H9 (cell line): ENCODE results near the gene GSE1. TPM values are rescaled to one million over a fixed set of nuclear protein-coding genes. Genes with fewer than 3 reads are reported as not detected.

ENCODE experiments used
- DNase-seq: peaks from one replicate; pipeline ENCODE4 v3.0.0-alpha.2; 2017
- H2AFZ ChIP-seq: one replicate; pipeline ENCODE4 v1.6.1; 2013; ENCODE audit warnings: mild to moderate bottlenecking, low read length, control low read depth, moderate library complexity
- H2AK5ac ChIP-seq: 2 replicates; pipeline ENCODE4 v1.6.1; 2013; ENCODE audit warnings: low read length, control low read depth, mixed read lengths; ENCODE audit not compliant: insufficient read length
- H2BK120ac ChIP-seq: one replicate; pipeline ENCODE4 v1.6.1; 2013; ENCODE audit warnings: low read depth, mild to moderate bottlenecking, low read length, control low read depth, inconsistent platforms; ENCODE audit not compliant: poor library complexity, severe bottlenecking
- H2BK12ac ChIP-seq: 2 replicates; pipeline ENCODE4 v1.6.1; 2013; ENCODE audit warnings: low read length, control low read depth, mixed read lengths, low read depth; ENCODE audit not compliant: insufficient read length
- H2BK15ac ChIP-seq: 2 replicates; pipeline ENCODE4 v1.6.1; 2013; ENCODE audit warnings: low read depth, low read length, control low read depth
- H2BK20ac ChIP-seq: one replicate; pipeline ENCODE4 v1.6.1; 2013; ENCODE audit warnings: low read depth, mild to moderate bottlenecking, low read length, control low read depth, inconsistent platforms; ENCODE audit not compliant: poor library complexity, severe bottlenecking
- H2BK5ac ChIP-seq: 2 replicates; pipeline ENCODE4 v1.6.1; 2013; ENCODE audit warnings: low read length, control low read depth, mixed read lengths; ENCODE audit not compliant: insufficient read length
- H3K14ac ChIP-seq: 2 replicates; pipeline ENCODE4 v1.6.1; 2013; ENCODE audit warnings: low read length, control low read depth; ENCODE audit not compliant: insufficient read depth
- H3K18ac ChIP-seq: 2 replicates; pipeline ENCODE4 v1.6.1; 2013; ENCODE audit warnings: low read depth, mild to moderate bottlenecking, mixed read lengths, low read length, control low read depth; ENCODE audit not compliant: insufficient read length
- H3K23ac ChIP-seq: 2 replicates; pipeline ENCODE4 v1.6.1; 2013; ENCODE audit warnings: low read length, control low read depth, mixed read lengths, low read depth; ENCODE audit not compliant: insufficient read length
- H3K23me2 ChIP-seq: 2 replicates; pipeline ENCODE4 v1.6.1; 2013; ENCODE audit warnings: low read depth, mild to moderate bottlenecking, mixed read lengths, low read length, control low read depth; ENCODE audit not compliant: insufficient read length, poor library complexity, severe bottlenecking
- H3K27ac ChIP-seq: 2 replicates; pipeline ENCODE4 v1.5.1; 2013; ENCODE audit warnings: low read length, control low read depth, mixed read lengths, low read depth; ENCODE audit not compliant: insufficient read length
- H3K27me3 ChIP-seq: 2 replicates; pipeline ENCODE4 v1.6.1; 2013; ENCODE audit warnings: low read length, control low read depth, inconsistent platforms; ENCODE audit not compliant: insufficient read depth
- H3K4ac ChIP-seq: 2 replicates; pipeline ENCODE4 v1.6.1; 2013; ENCODE audit warnings: low read depth, mild to moderate bottlenecking, control low read depth, inconsistent platforms, low read length, moderate library complexity
- H3K4me1 ChIP-seq: 2 replicates; pipeline ENCODE4 v1.6.1; 2013; ENCODE audit warnings: low read length, control low read depth, inconsistent platforms; ENCODE audit not compliant: insufficient read depth
- H3K4me2 ChIP-seq: 2 replicates; pipeline ENCODE4 v1.6.1; 2013; ENCODE audit warnings: low read length, control low read depth, mixed read lengths; ENCODE audit not compliant: insufficient read length, insufficient read depth
- H3K56ac ChIP-seq: 2 replicates; pipeline ENCODE4 v1.6.1; 2013; ENCODE audit warnings: low read depth, mild to moderate bottlenecking, mixed read lengths, low read length, control low read depth; ENCODE audit not compliant: insufficient read length
- H3K79me1 ChIP-seq: 2 replicates; pipeline ENCODE4 v1.6.1; 2013; ENCODE audit warnings: low read depth, mild to moderate bottlenecking, moderate library complexity, low read length, control low read depth, inconsistent platforms; ENCODE audit not compliant: insufficient read depth, poor library complexity, severe bottlenecking
- H3K79me2 ChIP-seq: 2 replicates; pipeline ENCODE4 v1.6.1; 2013; ENCODE audit warnings: low read length, control low read depth, inconsistent platforms; ENCODE audit not compliant: insufficient read depth
- H3K9ac ChIP-seq: 2 replicates; pipeline ENCODE4 v1.6.1; 2013; ENCODE audit warnings: low read length, control low read depth, mixed read lengths; ENCODE audit not compliant: insufficient read length; ENCODE audit errors: extremely low read depth
- H3K9me3 ChIP-seq: one replicate; pipeline ENCODE4 v1.6.1; 2013; ENCODE audit warnings: low read depth, low read length, inconsistent platforms; ENCODE audit not compliant: control insufficient read depth
- H3T11ph ChIP-seq: one replicate; pipeline ENCODE4 v1.6.1; 2013; ENCODE audit warnings: mild to moderate bottlenecking, low read length, control low read depth, inconsistent platforms
- H4K20me1 ChIP-seq: one replicate; pipeline ENCODE4 v1.6.1; 2013; ENCODE audit not compliant: control insufficient read depth, insufficient read length, insufficient read depth
- H4K5ac ChIP-seq: 2 replicates; pipeline ENCODE4 v1.6.1; 2013; ENCODE audit warnings: low read depth, mild to moderate bottlenecking, mixed read lengths, low read length, control low read depth; ENCODE audit not compliant: insufficient read length
- H4K8ac ChIP-seq: replicated peaks from 2 replicates; pipeline ENCODE4 v1.6.1; 2013; ENCODE audit warnings: low read length, control low read depth, mixed read lengths, low read depth; ENCODE audit not compliant: insufficient read length
- H4K91ac ChIP-seq: 2 replicates; pipeline ENCODE4 v1.6.1; 2013; ENCODE audit warnings: low read depth, mild to moderate bottlenecking, moderate library complexity, mixed read lengths, low read length, control low read depth; ENCODE audit not compliant: insufficient read length
- H3K27ac Mint-ChIP-seq, 3 experiments: 2 replicates in 2 of 3; 3 replicates in 1 of 3; pipeline ENCODE4 v1.8.0; 2020 to 2021; ENCODE audit warnings: mixed read lengths in 3 of 3, mild to moderate bottlenecking in 1 of 3, moderate library complexity in 1 of 3
- H3K27me3 Mint-ChIP-seq: 2 replicates; pipeline ENCODE4 v1.8.0; 2021; ENCODE audit warnings: low read depth, mild to moderate bottlenecking, moderate library complexity, mixed read lengths
- H3K36me3 Mint-ChIP-seq, 3 experiments: 2 replicates in 2 of 3; 3 replicates in 1 of 3; pipeline ENCODE4 v1.8.0; 2020 to 2021; ENCODE audit warnings: low read depth in 3 of 3, mixed read lengths in 3 of 3; ENCODE audit not compliant: insufficient read depth in 1 of 3
- H3K4me1 Mint-ChIP-seq, 2 experiments: 2 replicates each; pipeline ENCODE4 v1.8.0; 2020; ENCODE audit warnings: mixed read lengths in 2 of 2
- H3K4me3 Mint-ChIP-seq, 2 experiments: 2 replicates in 1 of 2; 3 replicates in 1 of 2; pipeline ENCODE4 v1.8.0; 2020 to 2021; ENCODE audit warnings: mild to moderate bottlenecking in 2 of 2, mixed read lengths in 2 of 2, moderate library complexity in 1 of 2
- H3K9me3 Mint-ChIP-seq, 2 experiments: 2 replicates in 1 of 2; 3 replicates in 1 of 2; pipeline ENCODE4 v1.8.0; 2020; ENCODE audit warnings: mild to moderate bottlenecking in 2 of 2, mixed read lengths in 2 of 2, moderate library complexity in 1 of 2
- WGBS: extraction: QIAGEN DNeasy Blood & Tissue Kit; methylation state at CpG from one replicate; pipeline ENCODE4 v1.1.7; 2013; ENCODE audit warnings: missing lambda C conversion rate, low lambda C conversion rate, mixed read lengths; ENCODE audit not compliant: insufficient read length; ENCODE audit errors: extremely low coverage; 5-methylcytosine and 5-hydroxymethylcytosine counted together
- total RNA-seq: library from RNA; stranded (reverse); gene quantifications from 2 replicates; pipeline ENCODE4 v1.2.1, GENCODE V29; 2021
- TF ChIP-seq, protein P1 (sequence below): fragments of 200-600 bp; sonication (generic); conservative IDR thresholded peaks from 3 replicates; pipeline ENCODE4 v1.8.0; 2021; ENCODE audit warnings: antibody characterized with exemption, mild to moderate bottlenecking

The GSE1 gene
- total RNA-seq, 1 experiment from 2014 or later: 125 TPM

DNA sequence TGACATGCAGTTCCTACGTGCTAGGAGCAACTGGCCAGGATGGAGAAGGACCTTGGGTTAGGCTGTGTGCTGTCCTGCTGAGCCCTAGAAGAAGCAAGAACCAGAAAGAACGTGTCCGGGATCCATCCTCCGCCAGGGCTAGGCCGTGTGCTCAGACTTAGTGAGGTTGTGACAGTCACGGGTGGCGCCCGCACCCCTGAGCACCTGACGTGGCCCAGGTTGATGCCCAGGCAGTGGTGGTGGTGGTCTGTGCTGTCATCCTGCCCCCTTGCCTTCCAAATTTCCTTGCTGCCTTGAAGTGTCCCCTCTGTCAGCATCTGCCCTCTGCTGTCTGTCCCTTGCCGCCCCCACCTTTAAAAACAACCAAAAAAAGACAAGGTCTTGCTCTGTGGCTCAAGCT lies 4.2 kb upstream of the GSE1 start:
- no peak overlapping the region for H3K14ac ChIP-seq
- no peak overlapping the region for H3K23ac ChIP-seq
- TF ChIP-seq, protein P1, sequence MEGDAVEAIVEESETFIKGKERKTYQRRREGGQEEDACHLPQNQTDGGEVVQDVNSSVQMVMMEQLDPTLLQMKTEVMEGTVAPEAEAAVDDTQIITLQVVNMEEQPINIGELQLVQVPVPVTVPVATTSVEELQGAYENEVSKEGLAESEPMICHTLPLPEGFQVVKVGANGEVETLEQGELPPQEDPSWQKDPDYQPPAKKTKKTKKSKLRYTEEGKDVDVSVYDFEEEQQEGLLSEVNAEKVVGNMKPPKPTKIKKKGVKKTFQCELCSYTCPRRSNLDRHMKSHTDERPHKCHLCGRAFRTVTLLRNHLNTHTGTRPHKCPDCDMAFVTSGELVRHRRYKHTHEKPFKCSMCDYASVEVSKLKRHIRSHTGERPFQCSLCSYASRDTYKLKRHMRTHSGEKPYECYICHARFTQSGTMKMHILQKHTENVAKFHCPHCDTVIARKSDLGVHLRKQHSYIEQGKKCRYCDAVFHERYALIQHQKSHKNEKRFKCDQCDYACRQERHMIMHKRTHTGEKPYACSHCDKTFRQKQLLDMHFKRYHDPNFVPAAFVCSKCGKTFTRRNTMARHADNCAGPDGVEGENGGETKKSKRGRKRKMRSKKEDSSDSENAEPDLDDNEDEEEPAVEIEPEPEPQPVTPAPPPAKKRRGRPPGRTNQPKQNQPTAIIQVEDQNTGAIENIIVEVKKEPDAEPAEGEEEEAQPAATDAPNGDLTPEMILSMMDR: no peak
- no peak overlapping the region for H2BK15ac ChIP-seq
- no peak overlapping the region for H3T11ph ChIP-seq
- no peaks in the 10 kb centered on the region for H3K27me3 ChIP-seq
- H3K23me2 ChIP-seq: peaks cover 14% of the 10 kb centered on the region
- no peak for DNase-seq
- Mint-ChIP-seq H3K4me3 (peak overlapping the region in 1 of 2 experiments; percentile 38; a peak in 3 of 5 replicates), H3K4me1 (peaks cover 55 to 56% of the 10 kb centered on the region in 2 experiments), H3K27me3 (peaks cover 13% of the 10 kb centered on the region), H3K27ac (no peak overlapping the region; a peak in 1 of 7 replicates), H3K9me3 (peaks cover 0 to 2% of the 10 kb centered on the region in 2 experiments; a peak in 2 of 5 replicates), H3K36me3 (no peaks in the 10 kb centered on the region)
- no peak overlapping the region for H3K18ac ChIP-seq
- H3K4me2 ChIP-seq: no peak overlapping the region
- H4K91ac ChIP-seq: no peak overlapping the region
- no peak overlapping the region for H2BK5ac ChIP-seq
- H3K4ac ChIP-seq: no peak overlapping the region
- H2AK5ac ChIP-seq: no peak overlapping the region
- no peaks in the 10 kb centered on the region for H3K79me1 ChIP-seq
- no peak overlapping the region for H2BK12ac ChIP-seq
- H3K9ac ChIP-seq: no peak overlapping the region
- no peak overlapping the region for H3K27ac ChIP-seq
- no peak overlapping the region for H2BK120ac ChIP-seq
- no peak overlapping the region for H4K8ac ChIP-seq
- H4K20me1 ChIP-seq: no peaks in the 10 kb centered on the region
- H3K79me2 ChIP-seq: peaks cover 3% of the 10 kb centered on the region; the same call in 1 of the 2 replicates
- H3K9me3 ChIP-seq: no peaks in the 10 kb centered on the region
- no peak overlapping the region for H2AFZ ChIP-seq
- H3K4me1 ChIP-seq: peaks cover 13% of the 10 kb centered on the region; the same call in 1 of the 2 replicates
- H2BK20ac ChIP-seq: no peak overlapping the region
- no CpG with 5 or more reads among the region's 10 CpGs for WGBS
- no peak overlapping the region for H3K56ac ChIP-seq
- H4K5ac ChIP-seq: no peak overlapping the region
